ENCODE results near the gene CD200. TPM values are rescaled to one million over a fixed set of nuclear protein-coding genes. Genes with fewer than 3 reads are reported as not detected.

The CD200 gene
- total and polyA plus RNA-seq, 9 of the 15 experiments (the other 6 are each of a cell fraction or from before 2014, with no cell fraction given), result 0.13 TPM; not detected in 8

- no peak for TF ChIP-seq SAFB (IDR thresholded peaks at IDR 0.05; ENCODE audit: borderline replicate concordance, low read depth, low read length)
- TF ChIP-seq PTBP1 (IDR thresholded peaks at IDR 0.05; ENCODE audit: low read depth, low read length), result no peak
Measured at GRCh38 chr3:112338021-112338726, 5.2 kb downstream of the CD200 start (continued).

- no peaks in the 10 kb centered on the region for H3K4me1 ChIP-seq (replicated peaks in 1 of 2; ENCODE audit: control insufficient read depth in 2 of 2, insufficient read depth in 2 of 2, low read length in 2 of 2)
- ATAC-seq (no peak), FAIRE-seq (no peak), DNase-seq (ENCODE audit: extremely low read depth in 1 of 4, low spot score in 3 of 4) (no peak)
- peaks cover 3% of the 10 kb centered on the region in 2 experiments; a peak in 3 of 5 replicates for H3K27me3 ChIP-seq (ENCODE audit: control insufficient read depth in 2 of 2, insufficient read depth in 2 of 2, low read length in 2 of 2)
- no peak overlapping the region for H2AFZ ChIP-seq (ENCODE audit: low read depth, low read length)
- in situ Hi-C loops (cut with MboI) (no loop called here), intact Hi-C loops (cut with micrococcal nuclease) (no loop called here)
- BruUV-seq (replicated peaks), result no TSS peak
- ChIA-PET CTCF (ENCODE audit: low intra/inter-chr PET ratio) (no interaction called here), POLR2A (no interaction called here)
- H3K27ac ChIP-seq (ENCODE audit: extremely low read depth, low read depth, low read length), result no peak overlapping the region
- no peak for TF ChIP-seq ZNF143 (CRISPR knock-in tag; IDR thresholded peaks at IDR 0.05)
- no peak for TF ChIP-seq ZKSCAN8 (CRISPR knock-in tag; IDR thresholded peaks at IDR 0.05)
- peak; percentile 52 for TF ChIP-seq RBM25 (IDR thresholded peaks at IDR 0.05; ENCODE audit: low read depth, low read length, severe bottlenecking)
- TF ChIP-seq ZFP1 (CRISPR knock-in tag; IDR thresholded peaks at IDR 0.05), result no peak
- TF ChIP-seq EGR1 (conservative IDR thresholded peaks at IDR 0.05), result no peak
- H3K9me1 ChIP-seq (ENCODE audit: control insufficient read depth, insufficient read depth, low read length), result no peaks in the 10 kb centered on the region
- 0% methylated on average over 2 of the region's 2 CpGs for WGBS (ENCODE audit: insufficient coverage, low coverage, missing lambda C conversion rate)
- no peaks in the 10 kb centered on the region for H3K36me3 ChIP-seq (ENCODE audit: control insufficient read depth, insufficient read depth, low read length)
- no peaks in the 10 kb centered on the region for H3K79me2 ChIP-seq (ENCODE audit: control insufficient read depth, insufficient read depth, low read length)
- H3K4me2 ChIP-seq (ENCODE audit: insufficient read depth, low read length), result no peak overlapping the region
- H3K9ac ChIP-seq (ENCODE audit: insufficient read depth in 1 of 2, low read depth in 2 of 2, low read length in 2 of 2), result no peak overlapping the region
- H3K9me3 ChIP-seq (replicated peaks; ENCODE audit: control insufficient read depth, insufficient read depth, low read depth, low read length), result no peaks in the 10 kb centered on the region
- H3K4me3 ChIP-seq, result no peak overlapping the region
- H4K20me1 ChIP-seq (replicated peaks; ENCODE audit: control insufficient read depth, insufficient read depth, low read length), result no peaks in the 10 kb centered on the region
Measured at GRCh38 chr3:112338727-112339056, 5.7 kb downstream of the CD200 start.

Measured in K562 (cell line).